ENCODE results near the gene MXD3.
"Not testable (repeated sequence)": the region's sequence is repeated elsewhere in the genome, so short reads cannot be mapped to it uniquely, and the experiment has no call there.

MXD3 gene

DNA sequence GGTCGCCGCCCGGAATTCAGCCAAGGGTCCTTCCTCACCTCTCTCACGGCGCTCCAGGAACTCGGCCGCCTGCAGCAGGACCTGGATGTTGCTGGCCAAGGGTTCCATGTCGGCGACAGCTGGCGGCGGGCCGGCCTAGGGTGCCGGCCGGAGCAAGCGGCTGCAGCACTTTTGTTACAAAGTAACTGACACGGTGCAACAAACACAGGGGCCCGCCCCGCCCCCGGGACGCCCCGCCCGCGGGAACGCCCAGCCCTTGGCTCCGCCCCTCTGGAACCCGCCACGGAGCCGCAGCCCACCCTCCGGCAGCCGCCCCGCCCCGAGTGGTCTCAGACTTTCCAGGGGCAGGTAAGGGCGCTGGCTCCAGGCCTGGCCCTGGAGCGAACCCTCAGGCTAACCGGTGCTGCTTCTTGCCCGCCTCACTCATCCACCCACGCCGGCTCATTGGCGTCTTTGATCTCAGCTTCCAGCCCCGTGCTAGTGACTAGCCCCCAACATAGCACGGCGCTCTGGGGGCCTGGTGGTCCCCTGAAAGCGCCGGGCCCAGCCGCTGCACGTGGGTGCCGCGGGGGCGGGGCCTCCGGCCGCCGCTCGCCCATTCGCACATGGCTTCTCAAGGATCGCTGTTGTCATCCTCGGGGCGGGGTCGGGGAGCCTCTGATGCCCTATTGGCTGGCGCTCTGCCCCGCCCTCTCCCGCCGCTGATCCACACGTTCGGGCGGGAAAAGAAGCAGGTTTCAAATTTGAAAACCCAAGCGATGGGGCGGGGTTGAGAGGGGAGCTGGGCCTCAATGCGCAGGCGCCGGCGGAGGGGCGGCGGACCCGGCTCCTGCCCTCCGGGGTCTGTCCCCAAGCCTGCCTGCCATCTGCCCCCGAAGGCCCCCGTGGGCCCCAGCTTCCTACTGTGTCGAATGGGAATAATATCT lies at the start of gene MXD3:
TSS of gene MXD3 (minus strand) at position 176 of the 926 bp plus-strand sequence. CDS start at position 108, 68 bp downstream.
- no peak for TF ChIP-seq PPARA (CRISPR knock-in tag; IDR thresholded peaks at IDR 0.05; ENCODE audit: borderline replicate concordance)
- TF ChIP-seq ZNF70 (CRISPR knock-in tag; IDR thresholded peaks at IDR 0.05): no peak
- TF ChIP-seq ZFP3 (CRISPR knock-in tag; IDR thresholded peaks at IDR 0.05): no peak
- peak; percentile 80 for ATAC-seq

GRCh38 chr5:177360740-177361139 lies 49.0 kb upstream of the MXD3 start:
- ATAC-seq: not testable (repeated sequence)

- no peak for TF ChIP-seq RARB (CRISPR knock-in tag; IDR thresholded peaks at IDR 0.05)
- ATAC-seq: no peak
These were observed 48.2 kb upstream of the MXD3 start for GRCh38 chr5:177359860-177360259.

DNA sequence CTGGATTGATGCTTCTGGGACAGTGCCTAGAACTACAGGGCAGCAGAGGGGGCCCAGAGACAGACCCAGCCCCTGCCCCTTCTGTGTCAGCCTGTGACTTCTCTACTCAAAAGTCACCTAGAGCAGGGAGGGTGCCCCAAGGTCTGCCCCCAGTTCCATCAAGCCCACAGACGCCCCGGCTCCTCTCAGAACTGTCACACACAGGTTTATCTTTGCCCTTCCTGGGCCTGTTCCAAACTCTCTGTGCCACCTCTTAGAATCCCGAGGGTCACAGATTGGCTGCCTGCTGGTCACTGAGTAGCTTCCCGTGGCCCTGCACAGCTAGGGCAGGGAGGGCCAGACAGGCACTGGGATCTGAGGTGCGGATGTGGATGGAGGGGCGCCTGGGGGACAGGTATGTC lies 47.8 kb upstream of the MXD3 start:
- no peak for ATAC-seq
- TF ChIP-seq ZNF565 (CRISPR knock-in tag; conservative IDR thresholded peaks at IDR 0.05; ENCODE audit: low read depth) (no peak), CSDC2 (CRISPR knock-in tag; IDR thresholded peaks at IDR 0.05) (no peak), ZFP3 (CRISPR knock-in tag; IDR thresholded peaks at IDR 0.05) (no peak), CREB5 (CRISPR knock-in tag; IDR thresholded peaks at IDR 0.05; ENCODE audit: low read depth) (no peak), TOX (CRISPR knock-in tag; IDR thresholded peaks at IDR 0.05; ENCODE audit: borderline replicate concordance) (no peak)
- TF ChIP-seq, protein P1, sequence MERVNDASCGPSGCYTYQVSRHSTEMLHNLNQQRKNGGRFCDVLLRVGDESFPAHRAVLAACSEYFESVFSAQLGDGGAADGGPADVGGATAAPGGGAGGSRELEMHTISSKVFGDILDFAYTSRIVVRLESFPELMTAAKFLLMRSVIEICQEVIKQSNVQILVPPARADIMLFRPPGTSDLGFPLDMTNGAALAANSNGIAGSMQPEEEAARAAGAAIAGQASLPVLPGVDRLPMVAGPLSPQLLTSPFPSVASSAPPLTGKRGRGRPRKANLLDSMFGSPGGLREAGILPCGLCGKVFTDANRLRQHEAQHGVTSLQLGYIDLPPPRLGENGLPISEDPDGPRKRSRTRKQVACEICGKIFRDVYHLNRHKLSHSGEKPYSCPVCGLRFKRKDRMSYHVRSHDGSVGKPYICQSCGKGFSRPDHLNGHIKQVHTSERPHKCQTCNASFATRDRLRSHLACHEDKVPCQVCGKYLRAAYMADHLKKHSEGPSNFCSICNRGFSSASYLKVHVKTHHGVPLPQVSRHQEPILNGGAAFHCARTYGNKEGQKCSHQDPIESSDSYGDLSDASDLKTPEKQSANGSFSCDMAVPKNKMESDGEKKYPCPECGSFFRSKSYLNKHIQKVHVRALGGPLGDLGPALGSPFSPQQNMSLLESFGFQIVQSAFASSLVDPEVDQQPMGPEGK (CRISPR knock-in tag; IDR thresholded peaks at IDR 0.05; ENCODE audit: borderline replicate concordance): no peak

- TF ChIP-seq CSRNP3 (CRISPR knock-in tag; IDR thresholded peaks at IDR 0.05) (no peak), ISL1 (CRISPR knock-in tag; IDR thresholded peaks at IDR 0.05) (no peak), OSR1 (CRISPR knock-in tag; IDR thresholded peaks at IDR 0.05) (no peak), PPARA (CRISPR knock-in tag; IDR thresholded peaks at IDR 0.05; ENCODE audit: borderline replicate concordance) (no peak), ZNF8 (CRISPR knock-in tag; IDR thresholded peaks at IDR 0.05) (no peak), SNAI2 (CRISPR knock-in tag; IDR thresholded peaks at IDR 0.05) (no peak), ESRRG (CRISPR knock-in tag; IDR thresholded peaks at IDR 0.05) (no peak), TOX (CRISPR knock-in tag; IDR thresholded peaks at IDR 0.05; ENCODE audit: borderline replicate concordance) (no peak), BACH2 (CRISPR knock-in tag; IDR thresholded peaks at IDR 0.05; ENCODE audit: borderline replicate concordance) (no peak)
- TF ChIP-seq, protein P1 (CRISPR knock-in tag; IDR thresholded peaks at IDR 0.05; ENCODE audit: borderline replicate concordance): no peak
- ATAC-seq: no peak
These were observed 46.7 kb upstream of the MXD3 start for GRCh38 chr5:177358370-177358819.
